ENCODE data around the gene SEZ6L. TPM values are rescaled to one million over a fixed set of nuclear protein-coding genes. Genes with fewer than 3 reads are reported as not detected.

SEZ6L gene
- total RNA-seq, 2 donors from 2014 or later = 0.07 to 0.12 TPM

- Histone ChIP-seq H3K27ac (no peak overlapping the region), H3K4me3 (peak overlapping the region; percentile 34 to 53), H3K36me3 (no peaks in the 10 kb centered on the region), H3K27me3 (peaks cover 0 to 6% of the 10 kb centered on the region in 2 donors), H3K9me3 (no peaks in the 10 kb centered on the region), H3K4me1 (peaks cover 0 to 21% of the 10 kb centered on the region in 2 donors)
- DNase-seq (ENCODE audit: low spot score) = no peak
- TF ChIP-seq CTCF (IDR thresholded peaks at IDR 0.05) = no peak
Measured at GRCh38 chr22:26168939-26169314, 335 bp upstream of the SEZ6L start.

DNA sequence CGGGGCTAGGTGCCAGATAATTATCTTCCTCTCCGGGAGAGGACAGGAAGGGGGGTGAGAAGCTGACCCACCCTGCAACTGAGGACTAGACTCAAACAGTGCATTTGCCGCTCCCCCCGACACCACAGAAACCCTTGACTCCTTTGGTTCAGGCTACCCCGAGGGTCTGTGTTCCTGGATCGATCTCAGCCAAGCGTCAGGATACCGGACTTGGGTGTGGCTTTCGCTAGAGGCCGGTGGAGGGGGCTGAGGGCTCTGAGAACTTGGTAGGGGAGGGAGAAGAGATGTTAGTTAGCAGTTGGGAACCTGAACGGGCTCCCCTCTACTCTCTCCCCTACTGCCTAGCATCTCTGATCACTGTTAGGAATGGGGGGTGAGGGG is 840 bp downstream of the SEZ6L start:
- TF ChIP-seq CTCF (IDR thresholded peaks at IDR 0.05) = no peak
- Histone ChIP-seq H3K27me3 (peaks cover 0 to 6% of the 10 kb centered on the region in 2 donors), H3K36me3 (no peaks in the 10 kb centered on the region), H3K4me3 (peak overlapping the region in 1 of 2 donors; percentile 53), H3K9me3 (no peaks in the 10 kb centered on the region), H3K4me1 (peaks cover 0 to 21% of the 10 kb centered on the region in 2 donors), H3K27ac (no peak overlapping the region)
- no peak for DNase-seq (ENCODE audit: low spot score)

GRCh38 chr22:26170795-26171580 is 1.7 kb downstream of the SEZ6L start:
- Histone ChIP-seq H3K4me1 (peaks cover 0 to 21% of the 10 kb centered on the region in 2 donors), H3K27me3 (peaks cover 0 to 6% of the 10 kb centered on the region in 2 donors), H3K36me3 (no peaks in the 10 kb centered on the region), H3K27ac (no peak overlapping the region), H3K4me3 (no peak overlapping the region), H3K9me3 (no peaks in the 10 kb centered on the region)
- DNase-seq (ENCODE audit: low spot score) = no peak
- peak in 1 of 2 donors; percentile 18 for TF ChIP-seq CTCF (IDR thresholded peaks at IDR 0.05)

- H3K27ac ChIP-seq = no peak overlapping the region
- no peaks in the 10 kb centered on the region for H3K36me3 ChIP-seq
- H3K4me1 ChIP-seq = peaks cover 0 to 21% of the 10 kb centered on the region in 2 donors
- DNase-seq (ENCODE audit: low spot score) = no peak
- TF ChIP-seq CTCF (IDR thresholded peaks at IDR 0.05) = peak; percentile 37 to 62
- no peaks in the 10 kb centered on the region for H3K9me3 ChIP-seq
- H3K27me3 ChIP-seq = peaks cover 0 to 6% of the 10 kb centered on the region in 2 donors
- no peak overlapping the region for H3K4me3 ChIP-seq
Measured at GRCh38 chr22:26172389-26172990, 3.2 kb downstream of the SEZ6L start.

GRCh38 chr22:26174280-26174679 is 5.0 kb downstream of the SEZ6L start:
- no peak overlapping the region for H3K27ac ChIP-seq
- DNase-seq (ENCODE audit: low spot score) = no peak
- H3K9me3 ChIP-seq = no peaks in the 10 kb centered on the region
- no peak for TF ChIP-seq CTCF (IDR thresholded peaks at IDR 0.05)
- H3K36me3 ChIP-seq = no peaks in the 10 kb centered on the region
- H3K4me1 ChIP-seq = peaks cover 0 to 13% of the 10 kb centered on the region in 2 donors
- no peak overlapping the region for H3K4me3 ChIP-seq
- H3K27me3 ChIP-seq = peaks cover 0 to 6% of the 10 kb centered on the region in 2 donors
